ENCODE data around the gene BHLHA9.
"Not testable (repeated sequence)": the region's sequence is repeated elsewhere in the genome, so short reads cannot be mapped to it uniquely, and the experiment has no call there.

Gene BHLHA9

GRCh38 chr17:1302761-1303160, 32.5 kb downstream of the BHLHA9 start:
- no peak for DNase-seq

GRCh38 chr17:1304522-1304921, 34.3 kb downstream of the BHLHA9 start:
- no peak for DNase-seq

DNA sequence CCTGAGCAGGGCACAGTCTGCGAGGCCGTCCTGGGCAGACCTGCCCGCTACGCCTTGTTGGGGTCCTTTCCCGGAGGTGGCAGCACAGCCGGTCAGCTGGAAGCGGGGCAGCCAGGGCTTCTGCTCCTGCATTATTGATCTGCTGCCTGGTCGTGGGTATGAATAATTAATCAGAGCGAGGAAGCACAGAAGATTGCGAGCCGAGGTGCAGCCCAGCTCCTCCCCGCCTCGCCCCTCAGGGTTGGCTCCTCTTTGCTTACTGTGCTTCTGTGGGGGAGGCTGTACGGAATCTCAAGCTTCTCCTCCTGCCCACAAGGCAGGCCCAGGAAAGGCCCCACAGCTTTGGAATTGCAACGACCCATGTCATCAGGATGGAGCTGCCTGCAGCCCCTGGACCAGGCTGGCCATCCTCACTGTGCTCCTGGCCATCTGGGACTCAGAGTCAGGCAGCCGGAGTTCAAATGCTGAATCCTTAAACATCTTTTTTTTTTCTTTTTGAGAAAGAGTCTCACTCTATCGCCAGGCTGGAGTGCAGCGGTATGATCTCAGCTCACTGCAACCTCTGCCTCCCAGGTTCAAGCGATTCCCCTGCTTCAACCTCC, 34.8 kb downstream of the BHLHA9 start:
- DNase-seq = no peak

- not testable (repeated sequence) for DNase-seq
These were observed 37.6 kb downstream of the BHLHA9 start for GRCh38 chr17:1307829-1308228.

DNA sequence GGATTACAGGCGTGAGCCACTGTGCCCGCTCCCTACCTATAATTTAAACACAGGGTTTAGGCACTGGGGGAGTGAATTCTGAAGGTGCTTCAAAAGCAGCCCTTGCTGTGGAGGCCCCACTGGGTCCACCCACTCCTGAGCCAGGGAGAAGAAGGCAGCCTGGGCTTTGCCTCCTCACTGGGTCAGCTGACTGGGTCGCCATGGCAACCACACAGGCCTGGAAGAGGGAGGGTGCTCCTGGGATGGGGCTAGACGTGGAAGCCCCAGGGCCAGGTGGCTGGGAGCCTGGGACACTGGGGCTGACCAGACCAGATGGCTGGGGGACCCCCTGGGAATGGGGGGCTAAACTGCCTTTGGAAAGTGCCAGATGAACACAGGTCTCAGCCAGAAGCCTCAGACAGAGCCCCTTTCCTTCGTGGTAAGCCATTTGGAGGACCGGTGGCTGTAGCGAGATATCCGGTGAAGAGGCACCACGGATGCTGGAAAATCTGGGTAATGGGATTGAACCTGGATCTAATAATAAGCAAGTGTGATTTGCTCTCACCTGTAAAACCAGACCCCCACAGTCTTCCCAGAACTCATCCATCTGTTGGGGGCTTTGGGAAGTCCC, 42.1 kb downstream of the BHLHA9 start:
- no peak for DNase-seq

DNA sequence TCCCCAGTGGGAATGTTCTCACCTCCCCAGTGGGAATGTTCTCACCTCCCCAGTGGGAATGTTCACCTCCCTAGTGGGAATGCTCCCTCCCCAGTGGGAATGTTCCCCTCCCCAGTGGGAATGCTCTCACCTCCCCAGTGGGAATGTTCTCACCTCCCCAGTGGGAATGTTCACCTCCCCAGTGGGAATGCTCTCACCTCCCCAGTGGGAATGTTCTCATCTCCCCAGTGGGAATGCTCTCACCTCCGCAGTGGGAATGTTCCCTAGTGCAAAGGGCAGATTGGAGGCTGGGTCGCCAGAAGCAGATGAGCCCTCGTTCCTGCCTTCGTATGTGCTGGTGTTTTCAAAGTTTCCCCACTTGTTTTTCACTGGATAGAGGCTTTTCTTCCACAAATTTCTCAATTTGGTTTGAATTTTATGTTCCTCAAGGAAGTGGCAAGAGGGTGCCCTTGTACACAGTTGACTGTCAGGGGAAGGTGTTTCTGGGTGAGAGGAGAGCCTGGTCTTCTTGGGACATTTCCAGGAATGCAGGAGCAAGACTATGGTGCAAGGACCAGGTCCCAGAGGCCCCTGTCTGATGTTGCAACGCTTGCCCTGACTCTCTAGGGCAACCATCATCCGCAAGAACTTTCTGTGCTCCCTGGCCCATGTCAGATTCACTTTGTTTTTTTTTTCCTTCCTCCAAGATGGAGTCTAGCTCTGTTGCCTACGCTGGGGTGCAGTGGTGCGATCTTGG, 43.2 kb downstream of the BHLHA9 start:
- no peak for DNase-seq

DNA sequence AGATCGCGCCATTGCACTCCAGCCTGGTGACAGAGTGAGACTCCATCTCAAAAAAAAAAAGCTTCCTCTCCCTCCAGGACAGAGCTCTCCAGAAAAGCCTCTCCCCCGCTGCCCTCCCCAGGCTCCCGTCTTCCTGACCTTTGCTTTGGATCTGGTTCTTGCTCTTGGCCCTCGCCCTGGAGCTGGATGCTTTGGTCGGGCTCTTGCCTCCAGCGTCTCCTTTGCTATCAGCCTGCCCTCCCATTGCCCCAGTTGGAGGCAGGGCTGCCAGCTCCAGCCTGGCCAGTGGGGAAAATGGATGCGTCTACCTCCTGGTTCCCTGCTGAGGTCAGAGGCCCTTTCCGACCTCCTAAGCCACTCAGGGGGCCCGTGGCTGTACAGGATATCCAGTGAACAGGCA, 45.2 kb downstream of the BHLHA9 start:
- no peak for DNase-seq

- DNase-seq = no peak
These were observed 45.7 kb downstream of the BHLHA9 start for GRCh38 chr17:1315891-1316403.

Measured in stimulated activated CD4-positive, alpha-beta T cell treated with anti-CD3 and anti-CD28 coated beads, Interleukin-12 subunit alpha, Interleukin-12 subunit beta, amount 100 ng/mL, for 4 hours (primary cell).